ENCODE data around the gene BSPRY. TPM values are rescaled to one million over a fixed set of nuclear protein-coding genes. Genes with fewer than 3 reads are reported as not detected.

Gene BSPRY
- polyA plus RNA-seq, 3 donors from 2014 or later: 1.9 to 6.1 (median 3.7) TPM

Other genes with a start within 250 kb of the BSPRY start
- 10 to 100 TPM in 1 of 3 donors, 1 to 10 TPM in 2; 1.4 to 11.3 (median 3.5) TPM for gene SLC31A2, start 198.5 kb upstream of the BSPRY start, polyA plus RNA-seq
- gene FKBP15, start 128.3 kb upstream of the BSPRY start, polyA plus RNA-seq: 10 to 100 TPM in 1 of 3 donors, 1 to 10 TPM in 2; 2.8 to 22.7 (median 8.4) TPM
- gene SLC31A1, start 128.0 kb upstream of the BSPRY start, polyA plus RNA-seq: 1 to 10 TPM; 5.2 to 5.8 (median 5.5) TPM
- 100 to 1,000 TPM; 136 to 141 (median 137) TPM for gene CDC26, start 74.0 kb upstream of the BSPRY start, polyA plus RNA-seq
- gene PRPF4, start 73.9 kb upstream of the BSPRY start, polyA plus RNA-seq: 10 to 100 TPM; 17.7 to 25.6 (median 25.1) TPM
- not detected for gene RNF183, start 46.2 kb upstream of the BSPRY start, polyA plus RNA-seq
- not detected for gene WDR31, start 9.3 kb upstream of the BSPRY start, polyA plus RNA-seq
- gene HDHD3, start 27.4 kb downstream of the BSPRY start, polyA plus RNA-seq: 10 to 100 TPM; 17.4 to 29.7 (median 22.4) TPM
- 10 to 100 TPM; 11.9 to 26.7 (median 19.7) TPM for gene ALAD, start 51.7 kb downstream of the BSPRY start, polyA plus RNA-seq
- gene POLE3, start 61.1 kb downstream of the BSPRY start, polyA plus RNA-seq: 100 to 1,000 TPM; 132 to 204 (median 177) TPM
- gene C9orf43, start 61.2 kb downstream of the BSPRY start, polyA plus RNA-seq: under 1 TPM in 1 of 3 donors, not detected in 2; 0.16 TPM
- gene RGS3, start 114.2 kb downstream of the BSPRY start, polyA plus RNA-seq: 100 to 1,000 TPM in 1 of 3 donors, 10 to 100 TPM in 2; 76.9 to 230 (median 90.7) TPM

Data from immature natural killer cell (primary cell).